H54 (cell line): Measurements from ENCODE around the gene SLC6A19.

ENCODE experiments used
- DNase-seq: peaks from one replicate; pipeline ENCODE4 v3.0.0; 2011; ENCODE audit warnings: low spot score, mixed read lengths; ENCODE audit not compliant: insufficient read length
- FAIRE-seq: peaks from 3 replicates; lab custom pipeline; 2011; peaks lifted over from hg19 to GRCh38; lab: Jason Lieb, UNC
- POLR2A ChIP-seq: IDR thresholded peaks from 2 replicates; pipeline ENCODE4 v1.6.1; 2011; ENCODE audit warnings: low read depth, mild to moderate bottlenecking, low read length

SLC6A19 gene

GRCh38 chr5:1169211-1170115 lies 31.9 kb upstream of the SLC6A19 start:
- no peak for DNase-seq
- TF ChIP-seq POLR2A, result no peak
- no peak for FAIRE-seq

- no peak for TF ChIP-seq POLR2A
- FAIRE-seq (no peak), DNase-seq (peak; percentile 58)
These were observed 30.0 kb upstream of the SLC6A19 start for GRCh38 chr5:1171340-1171941.

GRCh38 chr5:1172007-1172581 lies 29.3 kb upstream of the SLC6A19 start:
- no peak for DNase-seq
- no peak for TF ChIP-seq POLR2A
- no peak for FAIRE-seq

- DNase-seq (no peak), FAIRE-seq (no peak)
- TF ChIP-seq POLR2A, result no peak
These were observed 28.6 kb upstream of the SLC6A19 start for GRCh38 chr5:1172670-1173404.

GRCh38 chr5:1173485-1174070 lies 27.8 kb upstream of the SLC6A19 start:
- FAIRE-seq, result no peak
- DNase-seq, result no peak
- no peak for TF ChIP-seq POLR2A

- DNase-seq (peak; percentile 91), FAIRE-seq (peak; percentile 30)
- TF ChIP-seq POLR2A, result no peak
These were observed 27.1 kb upstream of the SLC6A19 start for GRCh38 chr5:1174122-1174936.

- DNase-seq (no peak), FAIRE-seq (no peak)
- no peak for TF ChIP-seq POLR2A
These were observed 26.4 kb upstream of the SLC6A19 start for GRCh38 chr5:1175015-1175414.

GRCh38 chr5:1175801-1176472 lies 25.5 kb upstream of the SLC6A19 start:
- no peak for FAIRE-seq
- no peak for TF ChIP-seq POLR2A
- DNase-seq, result no peak

- no peak for FAIRE-seq
- no peak for DNase-seq
These were observed 24.7 kb upstream of the SLC6A19 start for GRCh38 chr5:1176473-1177391.

GRCh38 chr5:1177826-1178528 lies 23.4 kb upstream of the SLC6A19 start:
- FAIRE-seq (no peak), DNase-seq (no peak)
- no peak for TF ChIP-seq POLR2A

More at GRCh38 chr5:1176473-1177391, 24.7 kb upstream of the SLC6A19 start:
- TF ChIP-seq POLR2A, result no peak
